GM12873 (cell line): Measurements from ENCODE around the gene RASAL1.
A peak's percentile ranks its signal among the peaks of the same experiment; 100 is the strongest.

ENCODE experiments used
- CTCF ChIP-seq: IDR thresholded peaks from 2 replicates; pipeline ENCODE4 v1.5.1; 2012; ENCODE audit warnings: low read depth, mild to moderate bottlenecking, moderate library complexity, low read length, control low read depth; ENCODE audit not compliant: insufficient read depth; ENCODE audit errors: missing control alignments

Gene RASAL1

GRCh38 chr12:113135178-113136127 is at the start of gene RASAL1:
Gene RASAL1 (minus strand): TSS chr12:113135761. CDS start chr12:113135462, 299 bp downstream.
- peak; percentile 46 for TF ChIP-seq CTCF

GRCh38 chr12:113184900-113185179 is 49.3 kb upstream of the RASAL1 start:
- no peak for TF ChIP-seq CTCF

- no peak for TF ChIP-seq CTCF
Observed at GRCh38 chr12:113184098-113184899, 48.7 kb upstream of the RASAL1 start.

- no peak for TF ChIP-seq CTCF
Observed at GRCh38 chr12:113183030-113183589, 47.5 kb upstream of the RASAL1 start.

GRCh38 chr12:113181975-113182374 is 46.4 kb upstream of the RASAL1 start:
- TF ChIP-seq CTCF = no peak

- TF ChIP-seq CTCF = no peak
Observed at GRCh38 chr12:113180333-113180732, 44.8 kb upstream of the RASAL1 start.

- TF ChIP-seq CTCF = no peak
Observed at GRCh38 chr12:113179023-113179422, 43.5 kb upstream of the RASAL1 start.
